Endometrial microvascular endothelial cells (primary cell): ENCODE data around the gene H6PD. TPM values are rescaled to one million over a fixed set of nuclear protein-coding genes. Genes with fewer than 3 reads are reported as not detected.

Experiments used
- in situ Hi-C: cut with HindIII; loops from 2 replicates; pipeline ENCODE4 v1.10.0; 2017; ENCODE audit warnings: low sequenced_read_pairs, low pct_unique_long_range_greater_than_20kb; ENCODE audit errors: inconsistent ontology term
- total RNA-seq: library from RNA; depleted of rRNA; stranded (reverse); fragments of >200 nt; gene quantifications from one replicate; pipeline ENCODE4 v1.2.3, GENCODE V29; 2015; ENCODE audit errors: inconsistent ontology term

H6PD gene
- 22.4 TPM for total RNA-seq

GRCh38 chr1:9234223-9235095, at the start of gene H6PD:
H6PD (plus strand) TSS chr1:9234774; CDS start chr1:9244935, 10,161 bp downstream.
- in situ Hi-C loops, result no loop called here

DNA sequence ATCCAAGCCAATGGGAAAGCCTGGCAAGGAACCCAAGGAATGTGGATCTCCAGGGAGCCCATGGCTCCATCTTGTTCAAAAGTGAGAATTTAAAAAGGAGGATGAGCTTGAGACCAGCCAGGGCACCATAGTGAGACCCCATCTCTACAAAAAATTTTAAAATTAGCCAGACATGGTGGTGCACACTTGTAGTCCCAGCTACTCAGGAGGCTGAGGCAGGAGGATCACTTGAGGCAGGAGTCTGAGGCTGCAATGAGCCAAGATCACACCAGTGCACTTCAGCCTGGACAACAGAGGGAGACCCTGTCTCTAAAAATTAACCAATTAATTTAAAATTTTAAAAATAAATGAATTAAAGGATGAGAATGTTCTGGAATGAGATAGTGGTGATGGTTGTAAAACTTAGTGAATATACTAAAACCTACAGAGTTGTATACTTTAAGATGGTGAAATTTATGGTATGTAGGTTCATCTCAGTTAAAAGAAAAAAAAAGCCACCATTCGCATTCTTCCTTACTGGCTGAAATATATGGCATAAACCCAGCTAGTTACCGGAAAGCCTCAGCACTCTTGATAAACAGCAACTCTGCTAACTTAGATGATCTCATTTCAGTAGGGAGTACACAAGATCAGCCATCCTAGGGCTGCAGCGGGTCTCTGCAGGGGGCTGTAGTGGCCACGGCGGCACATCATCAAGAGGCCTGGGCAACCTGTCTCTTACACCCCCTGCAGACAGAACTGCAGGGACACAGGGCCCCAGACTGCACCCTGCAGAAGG, 48.3 kb upstream of the H6PD start:
- in situ Hi-C loops, result no loop called here

GRCh38 chr1:9187004-9187403, 47.6 kb upstream of the H6PD start:
- in situ Hi-C loops, result no loop called here

DNA sequence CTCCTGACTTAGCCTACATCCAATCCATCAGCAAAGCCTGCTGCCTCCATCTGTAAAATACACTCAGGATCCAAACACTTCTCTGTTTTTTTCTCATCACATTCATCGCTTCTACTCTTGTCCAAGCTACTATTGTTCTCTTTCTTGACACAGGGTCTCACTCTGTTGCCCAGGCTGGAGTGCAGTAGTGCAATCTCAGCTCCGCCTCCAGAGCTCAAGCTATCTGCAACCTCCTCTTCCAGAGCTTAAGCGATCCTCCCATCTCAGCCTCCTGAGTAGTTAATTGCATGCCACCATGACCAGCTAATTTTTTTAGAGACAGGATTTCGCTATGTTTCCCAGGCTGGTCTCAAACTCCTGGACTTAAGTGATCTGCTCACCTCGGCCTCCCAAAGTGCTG, 44.3 kb upstream of the H6PD start:
- in situ Hi-C loops, result no loop called here

- in situ Hi-C loops, result no loop called here
Observed at GRCh38 chr1:9191231-9191630, 43.3 kb upstream of the H6PD start.

DNA sequence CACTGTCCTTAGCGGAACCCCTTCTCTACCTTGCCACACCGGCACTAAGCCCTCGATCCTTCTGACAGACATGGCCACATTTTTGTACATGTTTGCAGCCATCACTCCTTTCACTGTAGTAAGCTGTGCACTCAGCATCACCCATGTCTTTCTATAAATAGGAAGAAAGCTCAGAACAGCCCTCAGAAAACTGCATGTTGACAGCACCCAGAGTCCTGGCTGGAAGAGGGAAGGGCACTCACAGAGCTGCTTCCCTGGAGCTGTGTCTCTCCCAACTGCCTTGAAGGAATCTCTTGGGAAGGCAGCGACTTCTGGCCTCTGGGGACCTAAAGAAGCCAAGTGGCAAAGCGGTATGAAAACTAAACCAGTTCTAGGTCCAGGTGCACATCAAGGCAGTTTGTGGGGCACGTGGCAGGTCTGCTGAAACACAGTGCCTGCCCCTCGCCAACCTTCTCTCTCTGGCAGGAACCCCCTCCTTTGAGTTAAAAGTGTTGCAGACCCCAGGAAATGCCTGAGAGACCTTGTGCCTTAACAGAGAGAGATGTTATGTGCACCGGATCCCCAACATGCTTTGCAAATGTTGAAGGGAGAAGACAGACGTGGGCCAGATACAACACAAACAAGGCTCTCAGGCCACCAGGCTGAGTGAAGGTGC, 41.9 kb upstream of the H6PD start:
- in situ Hi-C loops, result no loop called here

DNA sequence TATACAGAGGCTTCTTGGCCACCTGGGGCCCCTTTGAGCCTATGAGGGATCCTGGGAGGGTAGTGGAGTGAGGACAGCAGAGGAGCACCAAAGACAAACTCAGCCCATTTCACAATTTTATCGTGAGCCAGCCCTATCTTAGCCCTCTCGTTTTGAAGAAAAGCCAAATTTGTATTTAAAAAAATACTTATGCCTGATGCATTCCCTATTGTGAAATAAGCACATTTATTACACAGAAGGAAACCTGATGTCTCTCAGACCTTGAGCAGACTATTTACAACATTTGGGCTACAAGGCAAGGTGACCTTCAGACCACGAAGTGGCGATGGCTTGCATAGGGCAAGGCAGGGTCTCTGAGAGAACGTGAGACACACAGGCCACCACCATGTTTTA, 41.3 kb upstream of the H6PD start:
- in situ Hi-C loops, result no loop called here

- in situ Hi-C loops, result no loop called here
Observed at GRCh38 chr1:9194024-9194423, 40.5 kb upstream of the H6PD start.

- in situ Hi-C loops, result no loop called here
Observed at GRCh38 chr1:9195651-9196050, 38.9 kb upstream of the H6PD start.

DNA sequence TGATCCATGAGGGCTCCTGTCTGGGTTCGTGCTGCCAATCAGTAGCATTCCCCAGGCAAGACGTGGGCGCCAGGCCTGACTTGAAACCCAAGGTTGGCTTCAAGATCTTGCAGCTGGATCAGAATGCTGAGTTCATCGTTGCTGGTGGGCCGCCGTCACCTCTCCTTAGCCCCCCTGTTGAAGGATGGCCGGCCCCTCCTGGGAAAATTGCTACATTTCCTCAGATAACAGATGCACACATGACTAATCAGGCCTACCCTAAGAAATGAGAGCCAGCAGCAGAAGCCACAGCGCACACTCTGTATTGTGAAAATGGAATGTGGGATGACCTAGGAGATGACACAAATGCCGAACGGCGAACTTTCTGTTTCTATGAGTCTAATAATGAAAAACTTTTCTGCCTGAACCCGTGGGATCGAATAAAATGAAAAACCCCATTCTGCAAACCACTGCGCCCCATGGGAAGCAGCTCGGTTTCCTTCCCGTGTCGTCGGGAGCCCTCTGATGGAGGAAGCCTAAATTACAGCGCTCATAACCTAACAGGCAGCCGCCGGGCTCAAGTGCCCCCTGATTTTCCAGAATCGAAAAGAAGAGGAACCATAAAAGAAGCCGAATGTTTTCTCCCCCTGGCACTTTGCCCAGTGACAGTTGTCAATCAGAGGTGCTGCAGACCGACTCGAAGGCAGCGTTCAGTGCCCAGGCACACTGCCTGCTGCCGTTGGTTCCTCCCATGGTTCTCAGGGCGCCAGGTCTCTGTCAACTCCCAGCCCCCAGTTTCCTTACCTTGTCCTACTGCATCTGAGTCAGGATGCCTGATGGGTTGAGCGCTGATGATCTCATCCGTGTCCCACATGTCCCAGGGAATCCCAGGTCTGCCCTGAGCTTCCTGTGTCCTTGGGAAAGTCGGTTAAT, 38.2 kb upstream of the H6PD start:
- in situ Hi-C loops, result no loop called here

- in situ Hi-C loops, result no loop called here
Observed at GRCh38 chr1:9197186-9198099, 37.1 kb upstream of the H6PD start.

DNA sequence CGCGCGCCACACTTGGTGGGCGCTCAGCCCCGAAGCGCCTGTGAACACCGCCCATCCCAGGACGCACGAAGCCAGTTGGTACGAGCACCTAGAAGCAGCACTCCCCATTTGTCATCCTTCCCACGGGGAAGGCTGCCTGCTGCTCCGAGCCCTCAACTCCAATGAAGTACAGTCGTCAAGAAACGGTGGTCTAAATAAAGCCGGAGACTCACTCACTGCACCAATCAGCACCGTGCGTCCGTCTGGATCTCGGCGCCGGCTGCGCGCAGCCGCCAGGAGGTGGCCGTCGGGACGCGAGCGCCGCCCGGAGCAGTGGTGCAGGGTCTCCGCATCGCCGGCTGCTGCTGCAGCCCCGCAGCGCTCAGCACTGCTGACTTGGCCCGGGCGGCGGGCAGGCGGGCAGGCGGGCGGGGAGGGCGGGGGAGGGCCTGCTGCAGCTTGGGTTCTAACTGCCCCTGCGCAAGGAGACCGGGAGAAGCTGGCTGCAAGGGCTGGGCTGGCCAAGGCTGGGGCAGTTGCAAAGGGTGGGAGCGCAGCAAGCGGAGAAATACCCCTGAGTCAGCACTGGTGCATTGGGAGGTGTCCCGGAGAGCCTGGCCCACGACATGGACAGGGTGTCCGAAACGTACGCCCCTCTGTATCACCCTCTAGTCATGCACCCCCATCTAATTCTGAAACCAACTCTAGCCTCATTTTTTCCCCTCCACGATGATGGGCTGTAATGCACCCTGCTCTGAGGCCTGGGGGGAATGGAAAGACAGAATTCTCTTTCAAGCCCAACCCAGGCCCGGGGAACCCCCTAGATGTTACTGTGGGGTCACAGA, 35.8 kb upstream of the H6PD start:
- in situ Hi-C loops, result no loop called here

- in situ Hi-C loops, result no loop called here
Observed at GRCh38 chr1:9200441-9200840, 34.1 kb upstream of the H6PD start.

- in situ Hi-C loops, result no loop called here
Observed at GRCh38 chr1:9201401-9202239, 33.0 kb upstream of the H6PD start.

GRCh38 chr1:9202240-9202870, 32.2 kb upstream of the H6PD start:
- in situ Hi-C loops, result no loop called here

- in situ Hi-C loops, result no loop called here
Observed at GRCh38 chr1:9203511-9203982, 31.0 kb upstream of the H6PD start.
